CD4-positive, CD25-positive, alpha-beta regulatory T cell (primary cell): Measurements from ENCODE around the gene CIDEA. TPM values are rescaled to one million over a fixed set of nuclear protein-coding genes. Genes with fewer than 3 reads are reported as not detected.
"Not testable (repeated sequence)": the region's sequence is repeated elsewhere in the genome, so short reads cannot be mapped to it uniquely, and the experiment has no call there.

ENCODE experiments used
- ATAC-seq, 2 donors: fragments of 150-1000 bp; cut with Tn5 transposase; one replicate each; pipeline ENCODE4 v1.10.0; 2021; ENCODE audit warnings: low read depth in 2 of 2, moderate number of reproducible peaks in 2 of 2, moderate library complexity in 1 of 2
- DNase-seq, 3 donors: peaks; one replicate each; pipeline versions ENCODE4 v3.0.0 to v3.0.0-alpha.2; 2012 to 2022; ENCODE audit warnings: mixed read lengths in 1 of 3
- H3K27ac ChIP-seq: one replicate; pipeline ENCODE4 v1.7.0; 2013; ENCODE audit warnings: mild to moderate bottlenecking, low read length; ENCODE audit not compliant: insufficient read depth, poor library complexity, severe bottlenecking
- H3K27me3 ChIP-seq: one replicate; pipeline ENCODE4 v1.7.0; 2013; ENCODE audit warnings: low read length; ENCODE audit not compliant: control insufficient read depth, insufficient read depth
- H3K36me3 ChIP-seq: one replicate; pipeline ENCODE4 v1.7.0; 2013; ENCODE audit warnings: mild to moderate bottlenecking, low read length, moderate library complexity; ENCODE audit not compliant: control insufficient read depth, insufficient read depth
- H3K4me1 ChIP-seq: 2 replicates; pipeline ENCODE4 v1.7.0; 2013; ENCODE audit warnings: mild to moderate bottlenecking, low read length; ENCODE audit not compliant: insufficient read depth, control insufficient read depth, poor library complexity, severe bottlenecking
- H3K4me3 ChIP-seq: one replicate; pipeline ENCODE4 v1.7.0; 2013; ENCODE audit warnings: low read depth, mild to moderate bottlenecking, low read length, moderate library complexity
- H3K9me3 ChIP-seq, 2 experiments: 1 replicate in 1 of 2; 2 replicates in 1 of 2; pipeline ENCODE4 v1.7.0; 2013; ENCODE audit warnings: low read length in 2 of 2, mild to moderate bottlenecking in 1 of 2, moderate library complexity in 1 of 2; ENCODE audit not compliant: control insufficient read depth in 2 of 2
- H3K27ac Mint-ChIP-seq, 3 donors: one replicate each; pipeline ENCODE4 v1.8.0; 2020 to 2022; ENCODE audit warnings: mild to moderate bottlenecking in 3 of 3, mixed read lengths in 3 of 3, moderate library complexity in 2 of 3
- H3K27me3 Mint-ChIP-seq: one replicate; pipeline ENCODE4 v1.8.0; 2022; ENCODE audit warnings: mild to moderate bottlenecking, mixed read lengths
- H3K36me3 Mint-ChIP-seq: one replicate; pipeline ENCODE4 v1.8.0; 2020; ENCODE audit warnings: mixed read lengths
- H3K4me1 Mint-ChIP-seq, 4 donors: one replicate each; pipeline ENCODE4 v1.8.0; 2020 to 2022; ENCODE audit warnings: mixed read lengths in 4 of 4, mild to moderate bottlenecking in 1 of 4
- H3K4me3 Mint-ChIP-seq, 4 donors: one replicate each; pipeline ENCODE4 v1.8.0; 2020 to 2022; ENCODE audit warnings: mild to moderate bottlenecking in 4 of 4, mixed read lengths in 4 of 4, moderate library complexity in 3 of 4
- H3K9me3 Mint-ChIP-seq, 7 donors: one replicate each; pipeline ENCODE4 v1.8.0; 2020 to 2022; ENCODE audit warnings: mixed read lengths in 7 of 7, mild to moderate bottlenecking in 3 of 7, moderate library complexity in 2 of 7
- polyA plus RNA-seq, 4 donors: library from polyadenylated mRNA; unstranded; fragments of 300-500 nt; fragmentation: Illumina TruSeq; gene quantifications; one replicate each; pipeline ENCODE4 v1.2.3, GENCODE V29; 2021
- total RNA-seq: library from RNA; stranded (reverse); gene quantifications from one replicate; pipeline ENCODE4 v1.2.3, GENCODE V29; 2022

Gene CIDEA
- total and polyA plus RNA-seq, 5 donors from 2014 or later: not detected

DNA sequence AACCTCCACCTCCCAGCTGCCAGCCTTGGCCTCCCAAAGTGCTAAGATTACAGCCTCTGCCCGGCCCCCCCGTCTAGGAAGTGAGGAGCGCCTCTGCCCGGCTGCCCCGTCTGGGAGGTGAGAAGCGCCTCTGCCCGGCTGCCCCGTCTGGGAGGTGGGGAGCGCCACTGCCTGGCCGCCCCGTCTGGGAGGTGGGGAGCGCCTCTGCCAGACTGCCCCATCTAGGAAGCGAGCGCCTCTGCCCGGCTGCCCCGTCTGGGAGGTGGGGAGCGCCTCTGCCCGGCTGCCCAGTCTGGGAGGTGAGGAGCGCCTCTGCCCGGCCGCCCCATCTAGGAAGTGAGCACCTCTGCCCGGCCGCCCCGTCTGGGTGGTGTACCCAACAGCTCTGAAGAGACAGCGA, 10.9 kb upstream of the CIDEA start:
- H3K4me3 ChIP-seq, H3K36me3 Mint-ChIP-seq, H3K9me3 ChIP-seq, H3K9me3 Mint-ChIP-seq, H3K4me3 Mint-ChIP-seq, H3K4me1 ChIP-seq, H3K27ac ChIP-seq, DNase-seq, H3K4me1 Mint-ChIP-seq, H3K27me3 ChIP-seq, ATAC-seq, H3K36me3 ChIP-seq: not testable (repeated sequence)
- H3K27me3 Mint-ChIP-seq: peaks cover 11% of the 10 kb centered on the region
- peak overlapping the region in 1 of 3 donors; percentile 48 for H3K27ac Mint-ChIP-seq

DNA sequence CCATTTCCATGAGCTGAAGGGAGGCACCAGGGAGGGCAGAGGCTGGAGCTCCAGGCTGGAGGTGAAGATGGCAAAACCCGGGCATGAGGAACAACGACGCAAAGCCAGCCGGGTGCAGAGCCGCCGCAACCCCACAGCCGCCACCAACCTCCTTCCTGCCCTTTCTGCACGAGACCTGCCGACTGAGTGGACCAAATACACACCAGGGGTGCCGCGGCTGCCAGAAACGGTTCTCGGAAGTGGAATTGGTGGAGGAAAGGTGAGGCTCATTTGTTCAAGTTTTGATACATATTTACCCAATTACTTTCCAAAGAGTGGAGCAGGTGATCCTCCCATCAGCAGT, 8.4 kb upstream of the CIDEA start:
- H3K4me3 Mint-ChIP-seq: no peak overlapping the region
- H3K4me1 Mint-ChIP-seq: no peaks in the 10 kb centered on the region
- ATAC-seq: no peak

DNA sequence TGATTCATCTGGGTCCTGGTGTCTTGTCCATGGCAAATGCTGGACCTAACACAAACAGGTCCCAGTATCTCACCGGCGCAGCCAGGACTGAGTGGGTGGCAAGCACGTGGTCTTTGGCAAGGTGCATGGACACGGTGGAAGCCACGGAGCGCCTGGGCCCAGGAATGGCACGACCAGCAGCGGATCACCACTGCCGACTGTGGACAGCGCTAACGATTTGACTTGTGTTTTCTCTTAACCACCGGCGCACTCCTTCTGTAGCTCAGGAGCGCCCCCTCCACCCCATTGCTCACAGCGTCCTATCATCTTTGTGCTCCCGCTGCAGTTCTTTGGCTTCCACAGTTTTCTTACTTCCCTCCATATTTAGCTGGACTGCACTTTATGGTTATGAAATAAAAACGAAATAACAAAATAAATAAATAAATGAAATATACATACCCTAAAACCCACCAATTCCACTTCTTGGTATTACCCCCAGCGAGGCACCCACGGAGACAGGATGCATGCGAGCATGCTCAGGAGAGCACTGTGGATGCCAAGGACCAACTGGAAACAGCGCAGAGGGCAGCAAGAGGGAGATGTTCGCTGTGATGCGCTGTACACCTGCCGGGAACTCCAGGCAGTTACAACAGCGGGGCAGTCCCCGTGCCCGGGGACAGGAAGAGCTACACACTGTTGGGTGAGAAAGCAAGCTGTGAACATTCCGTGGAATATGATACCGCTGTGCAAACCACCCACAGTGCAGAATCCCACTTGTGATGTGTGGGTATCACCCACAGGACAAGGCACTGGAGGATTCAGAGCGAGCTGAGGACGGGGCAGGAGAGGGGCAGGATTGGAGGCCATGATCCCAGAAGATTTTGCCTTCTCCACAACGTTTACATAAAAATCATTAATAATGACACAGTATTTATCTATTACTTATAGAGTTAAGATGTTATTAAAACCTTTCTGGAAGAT, 7.0 kb upstream of the CIDEA start:
- Mint-ChIP-seq H3K9me3 (peaks cover 0 to 5% (median 0%) of the 10 kb centered on the region in 7 donors), H3K4me1 (no peaks in the 10 kb centered on the region), H3K36me3 (no peaks in the 10 kb centered on the region), H3K27me3 (peaks cover 14% of the 10 kb centered on the region), H3K27ac (no peak overlapping the region), H3K4me3 (no peak overlapping the region)
- Histone ChIP-seq H3K27ac (no peak overlapping the region), H3K4me3 (no peak overlapping the region), H3K4me1 (no peaks in the 10 kb centered on the region), H3K9me3 (no peaks in the 10 kb centered on the region), H3K27me3 (no peaks in the 10 kb centered on the region), H3K36me3 (no peaks in the 10 kb centered on the region)
- ATAC-seq: no peak
- no peak for DNase-seq

More for the DNA sequence above, 8.4 kb upstream of the CIDEA start:
- DNase-seq: no peak
- Mint-ChIP-seq H3K27ac (no peak overlapping the region), H3K36me3 (no peaks in the 10 kb centered on the region), H3K27me3 (peaks cover 11% of the 10 kb centered on the region), H3K9me3 (peaks cover 0 to 5% (median 0%) of the 10 kb centered on the region in 7 donors)
- Histone ChIP-seq H3K4me3 (no peak overlapping the region), H3K36me3 (no peaks in the 10 kb centered on the region), H3K9me3 (no peaks in the 10 kb centered on the region), H3K27me3 (no peaks in the 10 kb centered on the region), H3K27ac (no peak overlapping the region), H3K4me1 (no peaks in the 10 kb centered on the region)

DNA sequence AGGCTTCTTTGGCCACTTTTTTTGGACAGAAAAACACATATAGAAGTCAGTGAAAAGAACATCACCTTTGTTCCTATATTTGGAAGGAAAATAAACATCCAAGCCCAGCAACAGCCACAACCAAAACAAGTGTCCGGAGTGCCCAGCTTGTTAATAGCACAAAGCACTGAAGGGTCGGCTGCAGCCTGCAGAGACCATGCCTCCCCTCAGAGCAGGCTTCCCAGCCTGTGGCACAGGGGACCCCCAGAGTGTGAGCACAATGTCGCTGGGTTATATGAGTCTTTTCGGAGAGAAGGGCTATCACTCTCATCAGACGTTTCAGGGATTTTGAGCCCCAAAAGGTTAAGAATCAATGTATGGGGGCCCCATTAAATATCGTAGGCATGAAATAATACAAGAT, 6.2 kb upstream of the CIDEA start:
- Mint-ChIP-seq H3K36me3 (no peaks in the 10 kb centered on the region), H3K9me3 (peaks cover 0 to 5% (median 0%) of the 10 kb centered on the region in 7 donors), H3K4me1 (no peaks in the 10 kb centered on the region), H3K27me3 (peaks cover 23% of the 10 kb centered on the region), H3K4me3 (no peak overlapping the region), H3K27ac (no peak overlapping the region)
- no peaks in the 10 kb centered on the region for H3K36me3 ChIP-seq
- H3K4me1 ChIP-seq: no peaks in the 10 kb centered on the region
- no peak for ATAC-seq
- no peak overlapping the region for H3K27ac ChIP-seq
- no peaks in the 10 kb centered on the region for H3K9me3 ChIP-seq
- no peak overlapping the region for H3K4me3 ChIP-seq
- DNase-seq: no peak
- no peaks in the 10 kb centered on the region for H3K27me3 ChIP-seq

DNA sequence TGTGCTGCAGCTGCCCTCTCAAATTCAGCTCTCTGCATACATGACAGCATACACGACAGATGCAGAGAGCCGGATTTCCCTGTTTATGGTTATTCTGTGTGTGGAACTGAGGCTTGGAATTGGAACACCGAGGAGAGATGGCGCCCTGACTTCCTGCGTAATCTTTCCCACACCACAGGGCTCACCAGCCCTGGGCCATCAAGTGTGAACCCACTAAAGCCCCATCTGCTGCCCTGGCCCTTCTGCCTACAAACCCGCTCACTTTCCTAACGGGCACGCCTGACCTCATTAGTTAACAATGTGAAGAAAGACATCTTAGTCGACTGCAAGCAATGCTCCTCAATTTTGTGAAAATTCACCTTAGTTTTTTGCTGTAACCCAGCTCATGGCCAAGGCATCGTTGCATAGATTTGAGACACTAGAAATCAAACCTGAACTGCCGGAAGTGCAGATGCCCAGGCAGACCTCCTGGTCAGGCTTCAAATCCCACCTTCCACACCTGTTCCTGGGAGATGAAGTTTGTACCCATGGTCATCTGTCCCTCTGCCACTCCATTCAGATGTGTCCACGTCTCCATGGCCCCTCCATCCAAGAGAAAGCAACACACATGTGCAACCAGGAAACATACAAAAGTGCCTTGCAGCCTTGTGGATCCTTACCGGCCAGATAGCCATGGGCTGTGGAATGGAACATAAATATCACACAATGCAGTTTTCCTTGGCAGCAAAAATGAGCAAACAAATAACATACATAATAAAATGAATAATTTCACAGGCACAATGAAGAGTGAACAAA, 5.0 kb upstream of the CIDEA start:
- Histone ChIP-seq H3K27me3 (no peaks in the 10 kb centered on the region), H3K36me3 (no peaks in the 10 kb centered on the region), H3K27ac (no peak overlapping the region), H3K9me3 (no peaks in the 10 kb centered on the region), H3K4me3 (no peak overlapping the region), H3K4me1 (no peaks in the 10 kb centered on the region)
- DNase-seq: no peak
- no peaks in the 10 kb centered on the region for H3K4me1 Mint-ChIP-seq
- no peak overlapping the region for H3K4me3 Mint-ChIP-seq
- peaks cover 0 to 5% (median 0%) of the 10 kb centered on the region in 7 donors for H3K9me3 Mint-ChIP-seq
- ATAC-seq: no peak
- no peaks in the 10 kb centered on the region for H3K36me3 Mint-ChIP-seq
- no peak overlapping the region for H3K27ac Mint-ChIP-seq
- peaks cover 30% of the 10 kb centered on the region for H3K27me3 Mint-ChIP-seq

DNA sequence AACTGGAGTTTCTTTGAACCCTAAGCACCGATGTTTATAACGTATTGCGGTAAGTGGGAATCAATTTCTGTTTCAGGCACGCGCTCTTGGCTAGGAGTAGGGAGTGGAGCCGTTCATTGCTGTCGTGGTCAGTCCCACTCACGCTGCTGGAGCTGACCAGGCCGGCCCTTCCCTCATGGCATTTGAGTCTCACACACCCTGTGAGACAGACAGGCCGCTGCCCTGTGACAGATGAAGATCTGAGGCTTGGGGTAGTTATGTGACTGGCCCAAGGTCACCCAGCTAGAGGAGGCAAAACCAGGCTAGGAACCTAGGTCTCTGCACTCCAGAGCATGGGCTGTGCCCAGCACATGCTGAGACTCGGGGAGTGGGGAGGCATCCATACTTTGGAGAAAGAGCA, 2.9 kb upstream of the CIDEA start:
- ATAC-seq (no peak), DNase-seq (no peak)
- Histone ChIP-seq H3K4me1 (no peaks in the 10 kb centered on the region), H3K9me3 (no peaks in the 10 kb centered on the region), H3K4me3 (no peak overlapping the region), H3K36me3 (no peaks in the 10 kb centered on the region), H3K27ac (no peak overlapping the region), H3K27me3 (peaks cover 2% of the 10 kb centered on the region)
- peaks cover 0 to 3% (median 0%) of the 10 kb centered on the region in 7 donors for H3K9me3 Mint-ChIP-seq
- H3K36me3 Mint-ChIP-seq: no peaks in the 10 kb centered on the region
- H3K27ac Mint-ChIP-seq: no peak overlapping the region
- no peaks in the 10 kb centered on the region for H3K4me1 Mint-ChIP-seq
- H3K27me3 Mint-ChIP-seq: peaks cover 48% of the 10 kb centered on the region
- H3K4me3 Mint-ChIP-seq: no peak overlapping the region

DNA sequence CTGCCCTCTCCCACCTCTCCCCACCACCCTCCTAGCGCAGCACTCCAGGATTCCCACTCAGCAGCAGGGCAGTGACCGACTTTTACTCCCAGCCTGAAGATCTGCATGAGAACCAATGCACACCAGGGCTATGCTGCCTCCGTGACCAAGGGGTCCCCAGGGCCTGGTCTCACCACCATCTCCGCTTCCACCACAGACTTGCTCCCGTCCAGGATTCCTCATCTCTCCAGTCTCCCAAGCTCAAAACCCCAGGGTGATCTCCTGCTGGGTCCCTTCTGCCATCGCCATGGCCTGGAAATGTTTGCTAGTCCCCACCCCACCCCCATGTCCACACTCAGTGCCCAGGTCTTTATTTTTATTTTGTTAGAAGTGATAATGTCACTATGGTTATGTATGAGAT, 2.1 kb upstream of the CIDEA start:
- Histone ChIP-seq H3K4me3 (no peak overlapping the region), H3K9me3 (no peaks in the 10 kb centered on the region), H3K36me3 (no peaks in the 10 kb centered on the region), H3K27ac (no peak overlapping the region), H3K27me3 (peaks cover 2% of the 10 kb centered on the region), H3K4me1 (no peaks in the 10 kb centered on the region)
- Mint-ChIP-seq H3K36me3 (no peaks in the 10 kb centered on the region), H3K27ac (peak overlapping the region in 1 of 3 donors; percentile 78), H3K4me3 (no peak overlapping the region), H3K27me3 (peaks cover 48% of the 10 kb centered on the region), H3K4me1 (no peaks in the 10 kb centered on the region), H3K9me3 (peaks cover 0 to 3% (median 0%) of the 10 kb centered on the region in 7 donors)
- DNase-seq: no peak
- no peak for ATAC-seq
